B cell (primary cell): ENCODE measurements around the gene GLOD5. TPM values are rescaled to one million over a fixed set of nuclear protein-coding genes. Genes with fewer than 3 reads are reported as not detected.

ENCODE experiments used
- ATAC-seq: fragments of 200-7000 bp; cut with Tn5 transposase; one replicate; pipeline ENCODE4 v1.10.0; 2021; ENCODE audit warnings: low read depth, mild to moderate bottlenecking, moderate number of reproducible peaks, moderate library complexity
- CTCF ChIA-PET: fragments of 350-600 bp; sonication (Branson Sonifier 250); formaldehyde crosslinking; loops from one replicate; lab custom pipeline; 2021; ENCODE audit warnings: antibody characterized with exemption, inconsistent platforms; lab: Charles Lee
- POLR2A ChIA-PET: fragments of 350-600 bp; sonication (Branson Sonifier 250); formaldehyde crosslinking; loops from one replicate; lab custom pipeline; 2021; ENCODE audit warnings: antibody characterized with exemption; lab: Charles Lee
- DNase-seq: peaks from one replicate; pipeline ENCODE4 v3.0.0; 2013
- H2AFZ ChIP-seq: 2 replicates; pipeline ENCODE4 v1.6.1; 2012; ENCODE audit warnings: mild to moderate bottlenecking, low read depth, low read length; ENCODE audit not compliant: insufficient read depth, poor library complexity, severe bottlenecking
- H3K27ac ChIP-seq, 2 donors: 1 replicate in 1 of 2; 2 replicates in 1 of 2; pipeline ENCODE4 v1.5.1; 2012 to 2013; ENCODE audit warnings: low read length in 2 of 2, mild to moderate bottlenecking in 2 of 2, moderate library complexity in 1 of 2
- H3K27me3 ChIP-seq, 4 experiments: fragments of 200-600 bp in 1 of 4; sonication (generic) in 1 of 4; replicated peaks in 1 of 4; 1 replicate in 2 of 4; 2 replicates in 2 of 4; pipeline versions ENCODE4 v1.6.1 to v1.7.0; 2013 to 2016; ENCODE audit warnings: low read length in 3 of 4, mild to moderate bottlenecking in 2 of 4, mixed read lengths in 1 of 4, moderate library complexity in 1 of 4; ENCODE audit not compliant: insufficient read depth in 4 of 4, control insufficient read depth in 3 of 4; ENCODE audit errors: control extremely low read depth in 1 of 4
- H3K36me3 ChIP-seq, 2 experiments: replicated peaks in 1 of 2; 1 replicate in 1 of 2; 2 replicates in 1 of 2; pipeline versions ENCODE4 v1.6.1 to v1.7.1; 2013; ENCODE audit warnings: low read length in 1 of 2; ENCODE audit not compliant: insufficient read depth in 2 of 2, control insufficient read depth in 1 of 2; ENCODE audit errors: control extremely low read depth in 1 of 2, extremely low read depth in 1 of 2
- H3K4me1 ChIP-seq, 2 donors: fragments of 200-600 bp in 1 of 2; sonication (generic) in 1 of 2; 1 replicate in 1 of 2; 2 replicates in 1 of 2; pipeline versions ENCODE4 v1.5.1 to v1.6.1; 2013 to 2017; ENCODE audit warnings: low read length in 2 of 2; ENCODE audit not compliant: control insufficient read depth in 2 of 2, insufficient read depth in 2 of 2
- H3K4me2 ChIP-seq: replicated peaks from 2 replicates; pipeline ENCODE3; 2012; ENCODE audit warnings: mild to moderate bottlenecking, low read depth, low read length; ENCODE audit not compliant: poor library complexity, severe bottlenecking
- H3K4me3 ChIP-seq, 5 experiments: fragments of 200-600 bp in 1 of 5; sonication (generic) in 1 of 5; 1 replicate in 3 of 5; 2 replicates in 2 of 5; pipeline versions ENCODE4 v1.5.1 to v1.7.0; 2011 to 2016; ENCODE audit warnings: low read length in 4 of 5, mild to moderate bottlenecking in 4 of 5, low read depth in 2 of 5, control low read depth in 1 of 5, moderate library complexity in 1 of 5; ENCODE audit not compliant: insufficient read depth in 1 of 5; ENCODE audit errors: control extremely low read depth in 1 of 5, extremely low read depth in 1 of 5
- H3K79me2 ChIP-seq: fragments of 200-600 bp; sonication (generic); one replicate; pipeline ENCODE4 v1.6.0; 2016; ENCODE audit warnings: low read length; ENCODE audit not compliant: control insufficient read depth, insufficient read depth
- H3K9ac ChIP-seq: fragments of 200-600 bp; sonication (generic); 2 replicates; pipeline ENCODE4 v1.6.1; 2017; ENCODE audit warnings: mild to moderate bottlenecking, low read length, moderate library complexity
- H3K9me3 ChIP-seq, 3 donors: one replicate each; pipeline versions ENCODE4 v1.6.1 to v1.7.1; 2013; ENCODE audit warnings: low read length in 2 of 3; ENCODE audit not compliant: control insufficient read depth in 2 of 3, insufficient read depth in 1 of 3; ENCODE audit errors: control extremely low read depth in 1 of 3
- H4K20me1 ChIP-seq: 2 replicates; pipeline ENCODE4 v1.6.0; 2012; ENCODE audit warnings: mild to moderate bottlenecking, low read length; ENCODE audit not compliant: insufficient read depth, control insufficient read depth, poor library complexity, severe bottlenecking
- H3K27ac Mint-ChIP-seq: one replicate; pipeline ENCODE4 v1.8.0; 2021; ENCODE audit warnings: mixed read lengths
- H3K27me3 Mint-ChIP-seq: one replicate; pipeline ENCODE4 v1.8.0; 2021; ENCODE audit warnings: mixed read lengths
- H3K4me1 Mint-ChIP-seq: one replicate; pipeline ENCODE4 v1.8.0; 2021; ENCODE audit warnings: mixed read lengths
- H3K4me3 Mint-ChIP-seq: one replicate; pipeline ENCODE4 v1.8.0; 2021; ENCODE audit warnings: mixed read lengths
- H3K9me3 Mint-ChIP-seq: one replicate; pipeline ENCODE4 v1.8.0; 2022; ENCODE audit warnings: mixed read lengths; ENCODE audit not compliant: insufficient read depth
- CTCF ChIP-seq: fragments of 200-600 bp; IDR thresholded peaks from one replicate; pipeline ENCODE4 v1.8.0; 2022; ENCODE audit warnings: antibody characterized with exemption, mild to moderate bottlenecking
- EZH2 ChIP-seq: IDR thresholded peaks from 2 replicates; pipeline ENCODE4 v1.6.1; 2012; ENCODE audit warnings: borderline replicate concordance, low read depth, mild to moderate bottlenecking, moderate library complexity, low read length; ENCODE audit not compliant: insufficient read depth, poor library complexity, severe bottlenecking
- WGBS: methylation state at CpG from one replicate; pipeline ENCODE4 v1.1.5; 2013; ENCODE audit warnings: missing lambda C conversion rate; ENCODE audit not compliant: insufficient coverage; 5-methylcytosine and 5-hydroxymethylcytosine counted together
- intact Hi-C: fragments of 100-400 bp; cut with micrococcal nuclease; formaldehyde crosslinking; loops from one replicate; pipeline ENCODE4 v1.10.0; 2022
- polyA plus RNA-seq: library from polyadenylated mRNA; depleted of rRNA; stranded (reverse); fragments of >200 nt; gene quantifications from 2 replicates; pipeline ENCODE4 v1.2.3, GENCODE V29; 2012
- total RNA-seq, 2 donors: library from RNA; stranded (reverse); fragments of 120-200 nt in 1 of 2; gene quantifications; 1 replicate in 1 of 2; 2 replicates in 1 of 2; pipeline versions ENCODE4 v1.2.3 to v1.2.4, GENCODE V29; 2013 to 2022

GLOD5 gene
- total and polyA plus RNA-seq, 2 donors (not counting 1 experiment from before 2014, with no cell fraction given) = not detected

DNA sequence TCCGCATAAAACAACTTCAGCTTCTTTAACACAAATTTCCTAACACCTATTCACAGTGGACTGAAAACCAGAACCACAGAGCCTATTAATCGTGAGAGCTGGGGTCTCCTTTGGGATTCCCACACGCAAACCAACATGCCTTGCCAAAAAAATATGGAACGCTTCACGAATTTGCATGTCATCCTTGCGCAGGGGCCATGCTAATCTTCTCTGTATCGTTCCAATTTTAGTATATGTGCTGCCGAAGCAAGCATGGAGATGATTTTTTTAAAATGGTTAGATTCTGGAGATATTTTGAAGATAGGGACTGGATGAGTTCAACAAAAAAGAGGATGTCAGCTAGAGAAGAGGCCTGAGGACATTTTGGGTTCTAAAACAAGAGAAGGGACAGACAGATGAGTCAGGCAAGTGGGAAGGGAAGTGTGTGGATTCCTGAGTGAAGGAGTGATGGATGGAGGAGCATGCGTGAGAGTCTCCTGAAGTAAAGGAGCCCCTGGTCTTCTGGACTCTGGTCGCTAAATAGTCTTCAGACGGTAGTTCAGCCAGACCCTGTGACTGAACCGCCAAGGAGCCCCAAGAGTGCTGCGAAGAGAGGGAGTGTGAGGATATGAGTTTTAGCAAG is 15.4 kb downstream of the GLOD5 start:
- Histone ChIP-seq H3K36me3 (no peaks in the 10 kb centered on the region), H3K4me3 (no peak overlapping the region), H3K79me2 (no peaks in the 10 kb centered on the region), H3K4me2 (no peak overlapping the region), H4K20me1 (no peaks in the 10 kb centered on the region), H2AFZ (no peak overlapping the region), H3K27me3 (no peaks in the 10 kb centered on the region), H3K27ac (no peak overlapping the region), H3K9me3 (no peaks in the 10 kb centered on the region), H3K4me1 (no peaks in the 10 kb centered on the region), H3K9ac (no peak overlapping the region)
- 85% methylated on average over 7 of the region's 13 CpGs for WGBS
- POLR2A ChIA-PET = no interaction called here
- DNase-seq (no peak), ATAC-seq (no peak)
- Mint-ChIP-seq H3K4me1 (no peaks in the 10 kb centered on the region), H3K27me3 (peaks cover 8% of the 10 kb centered on the region), H3K4me3 (no peak overlapping the region), H3K27ac (no peak overlapping the region), H3K9me3 (no peaks in the 10 kb centered on the region)
- CTCF ChIA-PET = interaction anchor here (1.0 kb wide), 1 partner anchor 66 kb away, joined by 3 read pairs; no protein-coding TSS in a partner anchor
- intact Hi-C loops = no loop called here
- no peak for TF ChIP-seq CTCF
- no peak for TF ChIP-seq EZH2

GRCh38 chrX:48779399-48779798 is 17.9 kb downstream of the GLOD5 start:
- H3K4me3 Mint-ChIP-seq = no peak overlapping the region
- TF ChIP-seq EZH2 = no peak
- no peak overlapping the region for H3K27ac Mint-ChIP-seq
- no peak overlapping the region for H2AFZ ChIP-seq
- no peaks in the 10 kb centered on the region for H3K79me2 ChIP-seq
- H3K4me3 ChIP-seq = no peak overlapping the region
- H3K9ac ChIP-seq = no peak overlapping the region
- no peaks in the 10 kb centered on the region for H4K20me1 ChIP-seq
- DNase-seq (no peak), ATAC-seq (no peak)
- no peaks in the 10 kb centered on the region for H3K4me1 Mint-ChIP-seq
- no peaks in the 10 kb centered on the region for H3K36me3 ChIP-seq
- 100% methylated on average over 3 of the region's 7 CpGs for WGBS
- CTCF ChIA-PET = no interaction called here
- no peak overlapping the region for H3K27ac ChIP-seq
- H3K27me3 ChIP-seq = no peaks in the 10 kb centered on the region
- POLR2A ChIA-PET = no interaction called here
- no peaks in the 10 kb centered on the region for H3K9me3 ChIP-seq
- intact Hi-C loops = no loop called here
- H3K27me3 Mint-ChIP-seq = peaks cover 8% of the 10 kb centered on the region
- H3K9me3 Mint-ChIP-seq = no peaks in the 10 kb centered on the region
- H3K4me1 ChIP-seq = no peaks in the 10 kb centered on the region
- no peak overlapping the region for H3K4me2 ChIP-seq
